Ishikawa (cell line): ENCODE results near the gene ZNF606.

Experiments
- CEBPB ChIP-seq: IDR thresholded peaks from 2 replicates; pipeline ENCODE4 v1.6.1; 2012
- CREB1 ChIP-seq: IDR thresholded peaks from 2 replicates; pipeline ENCODE4 v1.6.1; 2012; ENCODE audit warnings: low read depth
- EGR1 ChIP-seq: IDR thresholded peaks from 2 replicates; pipeline ENCODE4 v1.6.1; 2012
- EP300 ChIP-seq: IDR thresholded peaks from 2 replicates; pipeline ENCODE4 v1.6.1; 2012; ENCODE audit warnings: borderline replicate concordance
- FOXM1 ChIP-seq: IDR thresholded peaks from 2 replicates; pipeline ENCODE4 v1.6.1; 2012; ENCODE audit warnings: low read depth, borderline replicate concordance
- MAX ChIP-seq: IDR thresholded peaks from 2 replicates; pipeline ENCODE4 v1.6.1; 2012
- NFIC ChIP-seq: IDR thresholded peaks from 2 replicates; pipeline ENCODE4 v1.6.1; 2012
- RAD21 ChIP-seq: IDR thresholded peaks from 2 replicates; pipeline ENCODE4 v1.6.1; 2012; ENCODE audit warnings: low read depth
- REST ChIP-seq: IDR thresholded peaks from 2 replicates; pipeline ENCODE4 v1.6.1; 2012; ENCODE audit warnings: low read depth, mild to moderate bottlenecking
- TAF1 ChIP-seq: IDR thresholded peaks from 2 replicates; pipeline ENCODE4 v1.6.1; 2012; ENCODE audit warnings: low read depth, mild to moderate bottlenecking
- TCF12 ChIP-seq: IDR thresholded peaks from 2 replicates; pipeline ENCODE4 v1.6.1; 2012; ENCODE audit warnings: low read depth
- TEAD4 ChIP-seq: IDR thresholded peaks from 2 replicates; pipeline ENCODE4 v1.6.1; 2012
- USF1 ChIP-seq: IDR thresholded peaks from 2 replicates; pipeline ENCODE4 v1.6.1; 2012
- YY1 ChIP-seq: IDR thresholded peaks from 2 replicates; pipeline ENCODE4 v1.6.1; 2012; ENCODE audit warnings: low read depth
- ZBTB7A ChIP-seq: IDR thresholded peaks from 2 replicates; pipeline ENCODE4 v1.6.1; 2012; ENCODE audit warnings: low read depth

ZNF606 gene

GRCh38 chr19:57974434-57974833 lies 28.2 kb downstream of the ZNF606 start, which contains the start of gene C19orf18:
C19orf18 (minus strand) TSS chr19:57974534; CDS start chr19:57974432, 102 bp downstream.
- TF ChIP-seq ZBTB7A (no peak), NFIC (no peak), TAF1 (no peak), FOXM1 (no peak), USF1 (no peak), TEAD4 (no peak), CREB1 (no peak), EP300 (no peak), TCF12 (no peak), REST (no peak), CEBPB (no peak), YY1 (no peak), EGR1 (no peak), RAD21 (no peak), MAX (no peak)

GRCh38 chr19:57964761-57965160 lies 37.9 kb downstream of the ZNF606 start:
- no peak for TF ChIP-seq EGR1

- TF ChIP-seq REST = no peak
Observed at GRCh38 chr19:57961785-57962184, 40.8 kb downstream of the ZNF606 start.

GRCh38 chr19:57954996-57955395 lies 47.6 kb downstream of the ZNF606 start:
- TF ChIP-seq NFIC (no peak), REST (no peak), MAX (no peak), ZBTB7A (no peak), FOXM1 (no peak), RAD21 (no peak), EGR1 (no peak), TCF12 (no peak), TEAD4 (no peak), YY1 (no peak)

- no peak for TF ChIP-seq MAX
- no peak for TF ChIP-seq REST
- no peak for TF ChIP-seq TAF1
- no peak for TF ChIP-seq NFIC
- TF ChIP-seq EGR1 = no peak
- TF ChIP-seq EP300 = no peak
- no peak for TF ChIP-seq FOXM1
- no peak for TF ChIP-seq USF1
- TF ChIP-seq TCF12 = no peak
- no peak for TF ChIP-seq ZBTB7A
Observed at GRCh38 chr19:57949702-57950101, 52.9 kb downstream of the ZNF606 start.
